GM12878 (cell line): ENCODE results near the gene B3GALT4. TPM values are rescaled to one million over a fixed set of nuclear protein-coding genes. Genes with fewer than 3 reads are reported as not detected.

Source experiments
- CUX1 ChIP-seq: IDR thresholded peaks from 2 replicates; pipeline ENCODE4 v1.6.1; 2012; ENCODE audit warnings: improper control_type of control experiment, low read depth, low read length; ENCODE audit not compliant: insufficient replicate concordance
- E2F8 ChIP-seq: fragments of 450-650 bp; IDR thresholded peaks from 2 replicates; pipeline ENCODE4 v1.6.1; 2018; ENCODE audit warnings: mild to moderate bottlenecking, low read depth, moderate library complexity; ENCODE audit not compliant: partially characterized antibody
- E4F1 ChIP-seq: fragments of 450-650 bp; IDR thresholded peaks from 2 replicates; pipeline ENCODE4 v1.6.1; 2018; ENCODE audit warnings: borderline replicate concordance, mild to moderate bottlenecking; ENCODE audit not compliant: partially characterized antibody
- EGR1 ChIP-seq, 2 experiments: IDR thresholded peaks; 1 replicate in 1 of 2; 2 replicates in 1 of 2; pipeline ENCODE4 v1.6.1; 2011 to 2012; ENCODE audit warnings: low read depth in 2 of 2, low read length in 2 of 2, borderline replicate concordance in 1 of 2, mild to moderate bottlenecking in 1 of 2, moderate library complexity in 1 of 2
- MTA3 ChIP-seq: IDR thresholded peaks from 2 replicates; pipeline ENCODE4 v1.6.1; 2012; ENCODE audit warnings: low read length, inconsistent platforms, borderline replicate concordance
- PAX8 ChIP-seq: fragments of 450-650 bp; IDR thresholded peaks from 2 replicates; pipeline ENCODE4 v1.6.1; 2017; ENCODE audit warnings: mild to moderate bottlenecking, moderate library complexity
- RAD21 ChIP-seq: IDR thresholded peaks from 2 replicates; pipeline ENCODE4 v1.6.1; 2011; ENCODE audit warnings: mild to moderate bottlenecking, low read depth, low read length, moderate library complexity; ENCODE audit not compliant: insufficient read depth
- SMAD5 ChIP-seq: IDR thresholded peaks from 2 replicates; pipeline ENCODE4 v1.6.1; 2016; ENCODE audit warnings: antibody characterized with exemption, low read depth
- SUZ12 ChIP-seq: fragments of 200-600 bp; sonication (generic); IDR thresholded peaks from one replicate; pipeline ENCODE4 v1.6.1; 2018; ENCODE audit warnings: antibody characterized with exemption, mild to moderate bottlenecking; ENCODE audit not compliant: unreplicated experiment
- ZBED1 ChIP-seq: IDR thresholded peaks from 2 replicates; pipeline ENCODE4 v1.6.1; 2016; ENCODE audit warnings: borderline replicate concordance
- ZNF687 ChIP-seq: fragments of 450-650 bp; IDR thresholded peaks from 2 replicates; pipeline ENCODE4 v1.6.1; 2017; ENCODE audit warnings: mild to moderate bottlenecking, moderate library complexity
- ZSCAN29 ChIP-seq: fragments of 450-650 bp; IDR thresholded peaks from 2 replicates; pipeline ENCODE4 v1.6.1; 2017; ENCODE audit warnings: mild to moderate bottlenecking, moderate library complexity
- ZZZ3 ChIP-seq: IDR thresholded peaks from 2 replicates; pipeline ENCODE4 v1.6.1; 2011; ENCODE audit warnings: low read depth; ENCODE audit not compliant: control insufficient read depth, insufficient read length
- polyA plus RNA-seq, 11 experiments: library from polyadenylated mRNA; depleted of rRNA in 4 of 11; unstranded in 6 of 11; stranded (reverse) in 5 of 11; fragments of >200 nt; fragmentation: Nextera tagmentation in 4 of 11; fragmentation: Illumina TruSeq in 1 of 11; extraction: Ambion mirVana in 4 of 11; extraction: Trizol in 1 of 11; gene quantifications; 1 replicate in 1 of 11; 2 replicates in 10 of 11; pipeline versions ENCODE4 v1.2.1 to v1.2.3, GENCODE V29; 2011 to 2016; ENCODE audit warnings: inconsistent platforms in 2 of 11, missing spikeins in 2 of 11, low read depth in 1 of 11
- total RNA-seq, 4 experiments: library from RNA; depleted of rRNA in 3 of 4; stranded (reverse); fragments of >200 nt in 3 of 4; fragmentation: Illumina TruSeq in 1 of 4; extraction: Trizol in 1 of 4; gene quantifications; 2 replicates each; pipeline versions ENCODE4 v1.2.1 to v1.2.3, GENCODE V29; 2013 to 2021

Gene B3GALT4
- total and polyA plus RNA-seq, 10 of the 15 experiments (the other 5 are each of a cell fraction or from before 2014, with no cell fraction given) = 0.27 to 8.2 (median 2.6) TPM

- TF ChIP-seq CUX1 (no peak), ZNF687 (no peak), ZZZ3 (peak; percentile 1), RAD21 (no peak), ZSCAN29 (peak; percentile 68; the same call in 1 of the 2 replicates), E4F1 (no peak), ZBED1 (0 out of 2 replicates have a peak, but pooled peaks have one; percentile 50), MTA3 (no peak), SMAD5 (peak; percentile 22; the same call in 1 of the 2 replicates), E2F8 (no peak), SUZ12 (no peak), EGR1 (IDR thresholded peaks at IDR 0.05; ENCODE audit: borderline replicate concordance in 1 of 2, low read depth in 2 of 2, low read length in 2 of 2) (no peak), PAX8 (no peak)
Observed at GRCh38 chr6:33272275-33273128, 4.4 kb upstream of the B3GALT4 start (continued).
